CD4-positive, alpha-beta T cell (primary cell): ENCODE data around the gene EP400. TPM values are rescaled to one million over a fixed set of nuclear protein-coding genes. Genes with fewer than 3 reads are reported as not detected.

Experiments
- ATAC-seq: fragments of 200-7000 bp; cut with Tn5 transposase; one replicate; pipeline ENCODE4 v1.10.0; 2022; ENCODE audit warnings: mild to moderate bottlenecking; ENCODE audit not compliant: poor library complexity
- CTCF ChIA-PET: fragments of 350-600 bp; sonication (Branson Sonifier 250); formaldehyde crosslinking; loops from one replicate; lab custom pipeline; 2021; ENCODE audit warnings: antibody characterized with exemption, inconsistent platforms; lab: Charles Lee
- POLR2A ChIA-PET: fragments of 350-600 bp; sonication (Branson Sonifier 250); formaldehyde crosslinking; loops from one replicate; lab custom pipeline; 2021; ENCODE audit warnings: antibody characterized with exemption, inconsistent platforms; lab: Charles Lee
- DNase-seq, 14 experiments: peaks; one replicate each; pipeline ENCODE4 v3.0.0-alpha.2; 2013 to 2020; ENCODE audit warnings: mixed read lengths in 2 of 14
- H3K27ac ChIP-seq, 2 donors: one replicate each; pipeline versions ENCODE4 v1.5.1 to v1.7.0; 2013; ENCODE audit warnings: low read length in 2 of 2, low read depth in 1 of 2, mild to moderate bottlenecking in 1 of 2
- H3K27me3 ChIP-seq, 2 experiments: 1 replicate in 1 of 2; 2 replicates in 1 of 2; pipeline versions ENCODE4 v1.6.1 to v1.7.0; 2013; ENCODE audit warnings: low read length in 2 of 2, control low read depth in 1 of 2, mild to moderate bottlenecking in 1 of 2, moderate library complexity in 1 of 2; ENCODE audit not compliant: insufficient read depth in 2 of 2, control insufficient read depth in 1 of 2
- H3K36me3 ChIP-seq: one replicate; pipeline ENCODE4 v1.6.1; 2013; ENCODE audit warnings: low read length, control low read depth; ENCODE audit not compliant: insufficient read depth
- H3K4me1 ChIP-seq: one replicate; pipeline ENCODE4 v1.6.1; 2013; ENCODE audit warnings: low read length, control low read depth; ENCODE audit not compliant: insufficient read depth
- H3K4me3 ChIP-seq: one replicate; pipeline ENCODE4 v1.5.1; 2013; ENCODE audit warnings: mild to moderate bottlenecking, low read length, moderate library complexity
- H3K9me3 ChIP-seq, 2 experiments: 1 replicate in 1 of 2; 2 replicates in 1 of 2; pipeline versions ENCODE4 v1.6.1 to v1.7.0; 2013; ENCODE audit warnings: low read length in 2 of 2, mild to moderate bottlenecking in 2 of 2, control low read depth in 1 of 2, moderate library complexity in 1 of 2; ENCODE audit not compliant: control insufficient read depth in 1 of 2, insufficient read depth in 1 of 2
- H3K27ac Mint-ChIP-seq: one replicate; pipeline ENCODE4 v1.8.0; 2020; ENCODE audit warnings: mixed read lengths
- H3K27me3 Mint-ChIP-seq: one replicate; pipeline ENCODE4 v1.8.0; 2021; ENCODE audit warnings: mixed read lengths
- H3K36me3 Mint-ChIP-seq: one replicate; pipeline ENCODE4 v1.8.0; 2021; ENCODE audit warnings: low read depth, mixed read lengths
- H3K4me1 Mint-ChIP-seq: one replicate; pipeline ENCODE4 v1.8.0; 2021; ENCODE audit warnings: low read depth, mixed read lengths
- H3K4me3 Mint-ChIP-seq: one replicate; pipeline ENCODE4 v1.8.0; 2020; ENCODE audit warnings: mild to moderate bottlenecking, mixed read lengths
- H3K9me3 Mint-ChIP-seq: one replicate; pipeline ENCODE4 v1.8.0; 2020; ENCODE audit warnings: mixed read lengths
- intact Hi-C, 2 experiments: fragments of 100-400 bp; cut with DNase I in 1 of 2; cut with micrococcal nuclease in 1 of 2; formaldehyde crosslinking; loops; one replicate each; pipeline versions ENCODE4 v1.15.1 to v1.9.0; 2023 to 2025; cut with DNase I, micrococcal nuclease
- total RNA-seq, 174 experiments: library from RNA in 2 of 174; stranded (reverse) in 2 of 174; gene quantifications; one replicate each; pipeline ENCODE4 v1.2.3 and lab custom pipeline; 2021 to 2026
- TF ChIP-seq, protein P1 (sequence below): fragments of 200-600 bp; IDR thresholded peaks from one replicate; pipeline ENCODE4 v1.8.0; 2022; ENCODE audit warnings: antibody characterized with exemption, mild to moderate bottlenecking

The EP400 gene
- total RNA-seq, 2 experiments from 2014 or later = 56.4 to 56.5 TPM

- peaks cover 59% of the 10 kb centered on the region for H3K4me1 Mint-ChIP-seq
- no peaks in the 10 kb centered on the region for H3K9me3 Mint-ChIP-seq
- Histone ChIP-seq H3K36me3 (peaks cover 23% of the 10 kb centered on the region), H3K27me3 (no peaks in the 10 kb centered on the region), H3K9me3 (no peaks in the 10 kb centered on the region), H3K27ac (peak overlapping the region in 1 of 2 donors; percentile 4), H3K4me1 (peaks cover 12% of the 10 kb centered on the region), H3K4me3 (no peak overlapping the region)
- TF ChIP-seq, protein P1, sequence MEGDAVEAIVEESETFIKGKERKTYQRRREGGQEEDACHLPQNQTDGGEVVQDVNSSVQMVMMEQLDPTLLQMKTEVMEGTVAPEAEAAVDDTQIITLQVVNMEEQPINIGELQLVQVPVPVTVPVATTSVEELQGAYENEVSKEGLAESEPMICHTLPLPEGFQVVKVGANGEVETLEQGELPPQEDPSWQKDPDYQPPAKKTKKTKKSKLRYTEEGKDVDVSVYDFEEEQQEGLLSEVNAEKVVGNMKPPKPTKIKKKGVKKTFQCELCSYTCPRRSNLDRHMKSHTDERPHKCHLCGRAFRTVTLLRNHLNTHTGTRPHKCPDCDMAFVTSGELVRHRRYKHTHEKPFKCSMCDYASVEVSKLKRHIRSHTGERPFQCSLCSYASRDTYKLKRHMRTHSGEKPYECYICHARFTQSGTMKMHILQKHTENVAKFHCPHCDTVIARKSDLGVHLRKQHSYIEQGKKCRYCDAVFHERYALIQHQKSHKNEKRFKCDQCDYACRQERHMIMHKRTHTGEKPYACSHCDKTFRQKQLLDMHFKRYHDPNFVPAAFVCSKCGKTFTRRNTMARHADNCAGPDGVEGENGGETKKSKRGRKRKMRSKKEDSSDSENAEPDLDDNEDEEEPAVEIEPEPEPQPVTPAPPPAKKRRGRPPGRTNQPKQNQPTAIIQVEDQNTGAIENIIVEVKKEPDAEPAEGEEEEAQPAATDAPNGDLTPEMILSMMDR = no peak
- no peak overlapping the region for H3K4me3 Mint-ChIP-seq
- intact Hi-C loops = no loop called here
- peak overlapping the region; percentile 51 for H3K27ac Mint-ChIP-seq
- no peaks in the 10 kb centered on the region for H3K27me3 Mint-ChIP-seq
- ChIA-PET POLR2A (no interaction called here), CTCF (interaction anchor here (1.0 kb wide), 1 partner anchor 14 kb away, joined by 3 read pairs; the partner anchor contains the start of gene EP400)
- DNase-seq (peak in 6 of 14 experiments; percentile 13 to 71 (median 61)), ATAC-seq (peak; percentile 59)
- H3K36me3 Mint-ChIP-seq = peaks cover 40% of the 10 kb centered on the region
Measured at GRCh38 chr12:131963381-131963780, 13.6 kb downstream of the EP400 start.

GRCh38 chr12:131965073-131965472 is 15.3 kb downstream of the EP400 start:
- Mint-ChIP-seq H3K9me3 (no peaks in the 10 kb centered on the region), H3K4me3 (peak overlapping the region; percentile 6), H3K27me3 (no peaks in the 10 kb centered on the region), H3K36me3 (peaks cover 46% of the 10 kb centered on the region), H3K4me1 (peaks cover 60% of the 10 kb centered on the region), H3K27ac (peak overlapping the region; percentile 53)
- TF ChIP-seq, protein P1 = no peak
- H3K36me3 ChIP-seq = peaks cover 17% of the 10 kb centered on the region
- H3K4me1 ChIP-seq = peaks cover 9% of the 10 kb centered on the region
- intact Hi-C loops = no loop called here
- no peak for ATAC-seq
- ChIA-PET CTCF (no interaction called here), POLR2A (no interaction called here)
- H3K27me3 ChIP-seq = no peaks in the 10 kb centered on the region
- H3K9me3 ChIP-seq = no peaks in the 10 kb centered on the region
- H3K27ac ChIP-seq = no peak overlapping the region
- no peak for DNase-seq
- no peak overlapping the region for H3K4me3 ChIP-seq

DNA sequence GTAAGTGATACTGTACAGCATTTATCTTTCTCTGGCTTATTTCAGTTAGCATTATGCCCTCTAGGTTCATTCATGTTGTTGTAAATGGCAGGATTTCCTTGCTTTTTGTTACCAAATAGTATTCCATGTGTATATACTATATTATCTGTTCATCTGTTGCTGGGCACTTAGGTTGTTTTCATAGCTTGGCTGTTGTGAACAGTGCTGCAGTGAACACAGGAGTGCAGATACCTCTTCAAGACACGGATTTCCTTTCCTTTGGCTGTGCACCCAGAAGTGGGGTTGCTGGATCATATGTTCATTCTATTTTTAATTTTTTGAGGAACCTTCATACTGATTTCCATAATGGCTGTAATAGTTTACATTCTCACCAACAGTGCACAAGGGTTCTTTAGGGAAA is 21.5 kb downstream of the EP400 start:
- POLR2A ChIA-PET = no interaction called here
- intact Hi-C loops = no loop called here
- CTCF ChIA-PET = interaction anchor here (0.6 kb wide), 1 partner anchor 15 kb away, joined by 3 read pairs; no protein-coding TSS in a partner anchor
- H3K9me3 Mint-ChIP-seq = no peaks in the 10 kb centered on the region
- Histone ChIP-seq H3K4me3 (no peak overlapping the region), H3K9me3 (no peaks in the 10 kb centered on the region), H3K27me3 (no peaks in the 10 kb centered on the region), H3K4me1 (peaks cover 9% of the 10 kb centered on the region), H3K27ac (no peak overlapping the region), H3K36me3 (peaks cover 4% of the 10 kb centered on the region)
- TF ChIP-seq, protein P1 = no peak
- no peak overlapping the region for H3K4me3 Mint-ChIP-seq
- DNase-seq = no peak
- peak overlapping the region; percentile 22 for H3K27ac Mint-ChIP-seq
- no peak for ATAC-seq
- H3K36me3 Mint-ChIP-seq = peaks cover 35% of the 10 kb centered on the region
- peaks cover 49% of the 10 kb centered on the region for H3K4me1 Mint-ChIP-seq
- H3K27me3 Mint-ChIP-seq = no peaks in the 10 kb centered on the region
